Measurements from ENCODE around the gene DSP.

- TF ChIP-seq POLR2A (IDR thresholded peaks at IDR 0.05): no peak
- TF ChIP-seq, protein P1, sequence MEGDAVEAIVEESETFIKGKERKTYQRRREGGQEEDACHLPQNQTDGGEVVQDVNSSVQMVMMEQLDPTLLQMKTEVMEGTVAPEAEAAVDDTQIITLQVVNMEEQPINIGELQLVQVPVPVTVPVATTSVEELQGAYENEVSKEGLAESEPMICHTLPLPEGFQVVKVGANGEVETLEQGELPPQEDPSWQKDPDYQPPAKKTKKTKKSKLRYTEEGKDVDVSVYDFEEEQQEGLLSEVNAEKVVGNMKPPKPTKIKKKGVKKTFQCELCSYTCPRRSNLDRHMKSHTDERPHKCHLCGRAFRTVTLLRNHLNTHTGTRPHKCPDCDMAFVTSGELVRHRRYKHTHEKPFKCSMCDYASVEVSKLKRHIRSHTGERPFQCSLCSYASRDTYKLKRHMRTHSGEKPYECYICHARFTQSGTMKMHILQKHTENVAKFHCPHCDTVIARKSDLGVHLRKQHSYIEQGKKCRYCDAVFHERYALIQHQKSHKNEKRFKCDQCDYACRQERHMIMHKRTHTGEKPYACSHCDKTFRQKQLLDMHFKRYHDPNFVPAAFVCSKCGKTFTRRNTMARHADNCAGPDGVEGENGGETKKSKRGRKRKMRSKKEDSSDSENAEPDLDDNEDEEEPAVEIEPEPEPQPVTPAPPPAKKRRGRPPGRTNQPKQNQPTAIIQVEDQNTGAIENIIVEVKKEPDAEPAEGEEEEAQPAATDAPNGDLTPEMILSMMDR (IDR thresholded peaks at IDR 0.05): no peak
Observed at GRCh38 chr6:7633361-7633760, 91.9 kb downstream of the DSP start.
